ENCODE measurements around the gene STC2.

STC2 gene

GRCh38 chr5:173323106-173323798 lies 5.0 kb downstream of the STC2 start:
- no peak for DNase-seq (ENCODE audit: low read depth)
- TF ChIP-seq CTCF (conservative IDR thresholded peaks at IDR 0.05; ENCODE audit: control insufficient read depth, insufficient read depth, low read depth, low read length): no peak
- no peak overlapping the region for H3K4me3 ChIP-seq (ENCODE audit: control insufficient read depth, low read depth, low read length)

GRCh38 chr5:173321886-173322285 lies 6.3 kb downstream of the STC2 start:
- DNase-seq (ENCODE audit: low read depth): peak; percentile 26
- no peak overlapping the region for H3K4me3 ChIP-seq (ENCODE audit: control insufficient read depth, low read depth, low read length)

GRCh38 chr5:173320259-173320658 lies 8.0 kb downstream of the STC2 start:
- DNase-seq (ENCODE audit: low read depth): no peak
- H3K4me3 ChIP-seq (ENCODE audit: control insufficient read depth, low read depth, low read length): no peak overlapping the region
- peak; percentile 13 for TF ChIP-seq CTCF (conservative IDR thresholded peaks at IDR 0.05; ENCODE audit: control insufficient read depth, insufficient read depth, low read depth, low read length)

More at GRCh38 chr5:173321886-173322285, 6.3 kb downstream of the STC2 start:
- no peak for TF ChIP-seq CTCF (conservative IDR thresholded peaks at IDR 0.05; ENCODE audit: control insufficient read depth, insufficient read depth, low read depth, low read length)

- no peak for DNase-seq (ENCODE audit: low read depth)
- no peak overlapping the region for H3K4me3 ChIP-seq (ENCODE audit: control insufficient read depth, low read depth, low read length)
- TF ChIP-seq CTCF (conservative IDR thresholded peaks at IDR 0.05; ENCODE audit: control insufficient read depth, insufficient read depth, low read depth, low read length): no peak
Measured at GRCh38 chr5:173319646-173320045, 8.6 kb downstream of the STC2 start.

- no peak for DNase-seq (ENCODE audit: low read depth)
- TF ChIP-seq CTCF (conservative IDR thresholded peaks at IDR 0.05; ENCODE audit: control insufficient read depth, insufficient read depth, low read depth, low read length): no peak
Measured at GRCh38 chr5:173318881-173319620, 9.2 kb downstream of the STC2 start.

GRCh38 chr5:173318330-173318729 lies 9.9 kb downstream of the STC2 start:
- TF ChIP-seq CTCF (conservative IDR thresholded peaks at IDR 0.05; ENCODE audit: control insufficient read depth, insufficient read depth, low read depth, low read length): no peak
- H3K4me3 ChIP-seq (ENCODE audit: control insufficient read depth, low read depth, low read length): no peak overlapping the region
- no peak for DNase-seq (ENCODE audit: low read depth)

More at GRCh38 chr5:173318881-173319620, 9.2 kb downstream of the STC2 start:
- H3K4me3 ChIP-seq (ENCODE audit: control insufficient read depth, low read depth, low read length): no peak overlapping the region

Data from fibroblast of mammary gland (primary cell).